T1000 (cell line): Measurements from ENCODE around the gene RHOU.

Source experiments
- DNase-seq: peaks from one replicate; lab custom pipeline; 2025; ENCODE audit warnings: mixed read lengths; lab: John Stamatoyannopoulos, UW

The RHOU gene

GRCh38 chr1:228785366-228786330 is 50.4 kb downstream of the RHOU start:
- DNase-seq, result no peak

DNA sequence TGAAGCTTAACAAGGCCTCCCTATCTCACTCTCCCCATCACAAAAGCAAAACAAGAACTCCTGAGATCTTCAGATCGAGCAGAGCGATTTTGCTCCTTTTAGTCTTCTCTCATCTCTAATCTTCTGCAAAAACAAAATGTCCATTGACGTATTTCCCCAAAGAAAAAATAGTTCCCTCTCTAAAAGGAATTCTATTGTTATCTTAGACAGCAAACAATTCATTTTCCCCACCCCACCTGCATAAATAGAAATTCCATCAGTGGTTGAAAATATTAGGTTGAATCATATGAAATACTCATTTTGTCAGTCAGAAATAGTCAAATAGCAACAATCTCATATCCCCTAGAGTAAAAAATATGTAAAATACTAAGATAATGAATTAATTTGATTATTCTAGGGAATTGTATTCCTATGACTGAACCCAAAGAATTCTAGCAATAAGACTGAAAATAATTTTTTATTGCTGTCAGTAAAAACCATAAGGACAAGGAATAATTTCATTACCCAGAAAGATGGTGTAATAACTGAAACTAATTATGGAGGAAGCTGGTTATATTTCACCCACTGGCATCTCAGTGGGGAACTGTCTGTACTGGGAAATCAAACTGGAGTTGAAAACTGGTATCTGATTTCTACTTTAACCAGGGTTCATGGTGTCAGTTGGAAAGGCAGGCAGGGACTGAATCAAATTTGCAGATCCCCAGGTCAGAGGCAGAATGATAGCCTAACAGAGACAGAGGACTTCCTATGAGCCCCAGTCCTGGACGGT is 51.3 kb downstream of the RHOU start:
- no peak for DNase-seq

DNA sequence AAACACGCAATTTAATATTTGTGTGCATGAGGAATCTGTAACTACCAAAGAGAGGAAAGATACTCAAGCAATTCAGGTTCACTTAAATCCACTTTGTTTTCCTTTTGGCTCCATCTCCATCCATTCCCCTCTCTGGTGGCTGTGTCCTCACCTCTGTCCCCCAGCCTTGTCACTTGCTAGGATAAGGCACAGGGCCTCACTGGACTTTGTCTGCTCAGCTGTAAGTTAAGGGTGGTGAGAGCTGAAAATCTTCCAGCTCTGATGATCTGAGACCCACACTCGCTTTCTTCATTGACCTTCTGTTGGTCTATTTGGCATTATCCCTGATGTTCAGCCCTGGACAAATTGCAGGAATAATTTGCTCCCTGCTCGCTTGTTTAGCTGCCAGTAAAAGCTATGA is 56.5 kb downstream of the RHOU start:
- DNase-seq, result no peak

DNA sequence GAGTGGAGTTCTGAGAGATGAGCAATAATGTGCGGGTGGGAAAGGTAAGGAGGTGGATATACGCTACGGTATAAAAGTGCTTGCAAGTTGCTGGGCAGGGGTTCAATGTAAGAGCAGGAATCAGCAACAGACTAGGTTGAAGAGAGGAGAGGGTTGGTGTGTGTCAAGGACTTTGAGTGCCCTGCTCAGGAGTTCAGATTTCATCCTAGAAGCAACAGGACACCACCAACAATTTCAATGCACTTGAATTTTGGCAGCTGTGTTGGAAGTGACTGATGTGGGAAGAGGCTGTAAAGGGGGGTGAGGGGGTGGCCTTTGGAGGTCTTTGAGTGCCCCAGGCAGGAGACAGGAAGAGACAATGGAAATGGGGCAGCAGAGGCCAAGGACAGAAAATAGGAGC is 57.3 kb downstream of the RHOU start:
- no peak for DNase-seq

- DNase-seq, result no peak
Measured at GRCh38 chr1:228793032-228793431, 57.8 kb downstream of the RHOU start.

DNA sequence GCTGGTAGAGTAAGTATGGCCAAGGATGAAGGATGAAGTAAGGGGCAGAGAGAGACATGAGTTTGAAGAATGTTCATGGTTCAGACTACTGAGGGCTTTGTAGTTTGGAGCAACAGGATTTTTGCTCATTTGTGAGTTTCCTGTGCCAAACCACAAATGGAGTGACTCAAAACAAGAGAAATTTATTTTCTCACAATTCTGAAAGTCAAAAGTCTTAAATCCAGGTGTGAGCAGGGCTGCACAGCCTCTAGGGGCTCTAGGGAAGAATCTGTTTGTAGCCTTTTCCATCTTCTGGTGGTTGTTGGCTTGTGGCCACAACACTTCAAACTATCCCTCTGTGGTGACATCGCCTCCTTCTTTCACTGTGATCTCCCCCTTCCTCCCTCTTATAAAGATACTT is 58.9 kb downstream of the RHOU start:
- no peak for DNase-seq

DNA sequence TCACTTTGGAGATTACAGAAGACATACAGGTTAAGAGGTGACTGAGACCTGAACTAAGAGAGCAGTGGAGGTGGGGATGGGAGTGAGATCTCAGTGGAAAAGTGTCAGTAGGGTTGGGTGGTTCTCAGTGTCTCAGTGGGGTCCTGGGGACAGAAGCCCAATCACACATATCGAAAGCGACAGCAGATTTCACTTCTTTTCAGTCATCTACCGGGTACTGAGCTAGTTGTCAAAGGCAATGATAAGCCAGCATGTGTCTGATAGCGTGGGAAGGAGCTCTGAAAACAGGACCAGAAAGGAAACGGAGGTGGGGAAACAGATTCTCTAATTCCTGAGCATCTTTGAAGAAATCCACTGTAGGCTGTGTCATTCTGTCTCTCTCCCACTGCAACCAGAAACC is 59.5 kb downstream of the RHOU start:
- DNase-seq, result no peak

DNA sequence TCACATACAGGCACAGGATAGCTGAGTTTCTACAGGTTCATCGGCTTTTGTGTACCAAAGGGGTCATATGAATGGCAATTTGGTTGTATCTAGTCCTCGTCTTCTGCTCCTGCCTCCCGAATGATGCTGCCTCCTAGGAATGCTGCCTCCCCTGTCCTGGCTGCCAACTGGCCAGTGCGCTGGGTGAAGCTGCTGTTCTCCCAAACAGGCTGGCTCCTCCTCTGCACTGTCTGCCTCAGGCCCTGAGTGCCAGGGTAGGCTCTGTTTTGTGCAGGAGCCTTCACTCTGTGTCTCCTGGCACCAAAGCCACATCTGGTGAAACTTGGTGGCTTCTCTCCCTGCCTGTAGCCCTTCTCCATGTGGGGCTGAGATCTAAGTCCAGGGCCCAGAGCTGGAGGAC is 60.3 kb downstream of the RHOU start:
- DNase-seq, result no peak
